Muscle layer of colon (tissue), 2 donors: ENCODE data around the gene ARHGEF11.

Experiments used
- H3K27ac ChIP-seq: one replicate; pipeline ENCODE4 v1.7.0; 2013; ENCODE audit warnings: low read depth, mild to moderate bottlenecking, low read length, moderate library complexity
- H3K27me3 ChIP-seq, 2 donors: one replicate each; pipeline ENCODE4 v1.7.0; 2013; ENCODE audit warnings: low read length in 2 of 2, mild to moderate bottlenecking in 2 of 2; ENCODE audit not compliant: insufficient read depth in 2 of 2, control insufficient read depth in 1 of 2
- H3K36me3 ChIP-seq: one replicate; pipeline ENCODE4 v1.7.0; 2013; ENCODE audit warnings: mild to moderate bottlenecking, low read length; ENCODE audit not compliant: insufficient read depth
- H3K4me1 ChIP-seq: one replicate; pipeline ENCODE4 v1.7.0; 2013; ENCODE audit warnings: mild to moderate bottlenecking, low read length; ENCODE audit not compliant: insufficient read depth
- H3K4me3 ChIP-seq, 2 donors: one replicate each; pipeline ENCODE4 v1.7.0; 2013; ENCODE audit warnings: low read length in 2 of 2, low read depth in 1 of 2, mild to moderate bottlenecking in 1 of 2, moderate library complexity in 1 of 2
- H3K9ac ChIP-seq: one replicate; pipeline ENCODE4 v1.7.0; 2013; ENCODE audit warnings: low read length
- H3K9me3 ChIP-seq: one replicate; pipeline ENCODE4 v1.7.0; 2013; ENCODE audit warnings: mild to moderate bottlenecking, low read length
- donor health status: abdominal sarcoma.
- donor health status: Adenocarcinoma of cecum.

Gene ARHGEF11

DNA sequence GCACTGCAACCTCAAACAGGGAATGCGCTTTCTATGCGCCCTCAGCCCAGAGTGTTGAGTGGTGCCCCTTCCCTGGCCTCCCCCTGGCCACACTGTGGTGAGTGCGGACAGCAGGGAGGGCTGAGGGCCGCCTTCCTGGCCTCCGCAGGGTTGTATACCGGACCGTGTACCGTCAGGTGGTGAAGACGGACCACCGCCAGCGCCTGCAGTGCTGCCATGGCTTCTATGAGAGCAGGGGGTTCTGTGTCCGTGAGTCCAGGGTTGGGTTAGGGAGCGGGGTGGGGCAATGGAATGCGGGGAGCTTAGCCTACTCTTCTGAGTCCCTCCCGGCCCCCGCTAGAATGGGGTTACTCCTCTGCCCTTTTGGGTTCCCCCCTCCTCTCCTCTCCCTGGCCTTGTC is 140.4 kb downstream of the ARHGEF11 start:
- Histone ChIP-seq H3K4me3 (no peak overlapping the region), H3K36me3 (no peaks in the 10 kb centered on the region), H3K9me3 (no peaks in the 10 kb centered on the region), H3K27me3 (peaks cover 0 to 8% of the 10 kb centered on the region in 2 donors), H3K4me1 (no peaks in the 10 kb centered on the region), H3K9ac (no peak overlapping the region), H3K27ac (no peak overlapping the region)

DNA sequence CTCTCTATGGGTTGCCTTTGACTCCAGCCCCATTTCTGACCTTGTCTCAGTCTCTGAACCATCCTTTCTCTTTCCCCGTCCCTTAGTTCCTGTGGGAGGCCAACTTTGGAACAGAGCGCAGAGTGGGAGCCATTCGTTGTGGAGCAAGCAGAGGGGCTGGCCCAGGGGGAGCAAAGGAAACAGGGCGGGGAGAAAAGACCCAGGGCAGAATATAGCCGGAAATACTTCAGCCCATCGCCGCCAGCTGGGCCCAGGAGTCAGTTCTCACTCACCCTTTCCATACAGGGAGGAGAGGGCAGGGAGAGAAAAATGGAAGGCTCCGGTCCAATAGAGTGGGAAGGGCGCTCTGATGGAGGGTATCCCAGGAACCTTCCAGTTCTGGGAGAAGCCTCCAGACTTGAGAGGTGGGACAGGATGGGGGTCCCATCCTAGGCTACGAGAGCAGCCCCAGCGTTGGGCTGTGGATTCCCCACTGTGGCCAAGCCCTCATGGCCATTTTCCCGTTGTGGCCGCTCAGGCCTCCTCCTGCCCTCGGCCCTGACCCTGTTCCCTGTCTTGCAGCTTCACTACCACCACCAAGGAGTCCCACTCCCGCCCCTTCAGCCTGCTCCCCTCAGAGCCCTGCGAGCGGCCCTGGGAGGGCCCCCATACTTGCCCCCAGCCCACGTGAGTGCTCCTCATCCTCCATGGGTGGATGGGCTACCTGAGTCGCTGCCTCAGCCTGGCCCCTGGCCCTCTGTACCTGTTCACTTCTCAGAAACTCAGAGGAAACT is 141.2 kb downstream of the ARHGEF11 start:
- Histone ChIP-seq H3K27ac (no peak overlapping the region), H3K4me1 (no peaks in the 10 kb centered on the region)

DNA sequence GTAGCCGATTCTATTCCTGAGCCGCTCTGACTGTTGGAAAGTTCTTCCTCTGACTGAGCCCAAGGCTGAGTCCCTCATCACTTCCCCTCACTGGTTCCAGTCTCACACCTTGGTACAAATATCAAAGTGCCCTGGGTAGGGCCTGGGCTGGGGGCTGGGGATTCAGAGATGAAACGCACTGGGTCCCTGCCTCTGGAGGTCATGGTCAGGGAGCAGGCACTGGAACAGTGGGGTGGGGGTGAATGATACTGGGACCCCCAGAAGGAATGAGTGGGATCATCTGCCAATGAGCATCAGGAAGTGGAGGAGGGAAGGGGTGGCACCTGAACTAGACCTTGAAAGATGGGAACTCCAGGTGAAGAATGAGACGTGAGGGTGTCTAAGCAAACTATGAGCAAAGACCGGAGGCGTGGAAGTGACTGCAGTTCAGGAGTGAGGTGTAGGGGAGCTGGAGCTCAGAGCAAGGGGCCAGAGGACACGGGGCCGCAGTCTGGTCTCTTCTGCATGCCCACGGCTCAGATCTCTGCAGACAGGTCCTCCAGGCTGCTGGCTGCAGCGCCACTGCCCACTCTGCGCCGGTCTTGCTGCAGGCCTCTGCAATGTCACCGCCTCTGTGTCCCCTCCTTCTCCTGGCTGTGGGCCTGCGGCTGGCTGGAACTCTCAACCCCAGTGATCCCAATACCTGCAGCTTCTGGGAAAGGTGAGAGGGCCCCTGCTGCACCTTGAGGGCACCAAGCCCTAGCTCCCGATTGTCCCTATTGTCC is 142.0 kb downstream of the ARHGEF11 start:
- H3K27ac ChIP-seq, result no peak overlapping the region
- no peak overlapping the region for H3K4me3 ChIP-seq
- no peaks in the 10 kb centered on the region for H3K36me3 ChIP-seq
- H3K27me3 ChIP-seq, result peaks cover 0 to 8% of the 10 kb centered on the region in 2 donors
- H3K4me1 ChIP-seq, result no peaks in the 10 kb centered on the region
- no peaks in the 10 kb centered on the region for H3K9me3 ChIP-seq
- H3K9ac ChIP-seq, result no peak overlapping the region

More for the DNA sequence above, 141.2 kb downstream of the ARHGEF11 start:
- H3K27me3 ChIP-seq, result peaks cover 0 to 8% of the 10 kb centered on the region in 2 donors
- H3K4me3 ChIP-seq, result no peak overlapping the region
- H3K36me3 ChIP-seq, result no peaks in the 10 kb centered on the region
- H3K9me3 ChIP-seq, result no peaks in the 10 kb centered on the region
- no peak overlapping the region for H3K9ac ChIP-seq

DNA sequence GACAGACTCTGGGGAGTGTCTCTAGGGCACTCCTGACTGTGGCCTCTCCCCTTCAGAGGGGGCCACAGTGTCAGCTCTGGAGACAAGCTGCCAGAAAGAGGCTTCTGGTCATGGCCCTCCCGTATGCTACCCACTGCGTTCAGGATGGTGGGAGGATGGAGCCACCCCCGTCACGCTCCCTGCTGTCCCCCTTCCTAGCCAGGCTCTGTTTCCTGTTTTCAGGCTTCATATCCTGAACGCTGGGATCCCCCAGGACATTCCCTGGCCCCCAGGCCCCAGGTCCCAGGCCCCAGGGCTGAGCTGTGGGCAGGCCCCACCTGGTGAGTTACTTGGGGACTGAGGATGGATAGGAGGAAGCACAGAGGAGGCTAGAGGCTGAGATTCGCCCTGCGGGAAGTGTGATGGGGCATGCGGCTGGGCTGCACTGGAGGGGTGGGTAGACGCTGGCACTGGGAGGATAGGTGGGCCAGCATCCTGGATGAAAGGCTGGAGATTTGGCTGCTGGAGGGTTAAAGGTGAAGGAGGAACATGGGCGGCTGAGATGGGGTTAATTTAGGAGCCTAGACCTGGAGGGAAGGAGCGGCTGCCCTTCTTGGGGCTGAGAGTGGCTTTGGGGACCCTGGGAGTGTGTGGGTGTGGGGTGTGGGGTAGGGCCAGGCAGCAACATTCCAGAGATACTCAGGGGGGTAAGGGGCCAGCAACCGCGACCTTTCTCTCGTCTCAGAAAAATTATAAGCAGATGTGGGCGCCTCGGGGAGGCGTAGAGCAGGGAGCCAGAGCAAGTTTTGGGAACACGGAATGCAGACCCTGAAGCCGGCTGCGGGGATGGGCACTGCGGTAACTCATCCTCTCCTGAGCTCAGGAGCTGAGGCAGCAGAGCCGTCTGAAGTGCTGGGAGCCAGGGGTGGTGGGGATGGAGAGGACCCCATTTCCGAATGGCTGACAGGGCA is 143.3 kb downstream of the ARHGEF11 start:
- Histone ChIP-seq H3K9ac (no peak overlapping the region), H3K27me3 (peaks cover 0 to 2% of the 10 kb centered on the region in 2 donors), H3K4me3 (no peak overlapping the region), H3K36me3 (no peaks in the 10 kb centered on the region), H3K27ac (no peak overlapping the region), H3K4me1 (peaks cover under 1% of the 10 kb centered on the region), H3K9me3 (no peaks in the 10 kb centered on the region)

DNA sequence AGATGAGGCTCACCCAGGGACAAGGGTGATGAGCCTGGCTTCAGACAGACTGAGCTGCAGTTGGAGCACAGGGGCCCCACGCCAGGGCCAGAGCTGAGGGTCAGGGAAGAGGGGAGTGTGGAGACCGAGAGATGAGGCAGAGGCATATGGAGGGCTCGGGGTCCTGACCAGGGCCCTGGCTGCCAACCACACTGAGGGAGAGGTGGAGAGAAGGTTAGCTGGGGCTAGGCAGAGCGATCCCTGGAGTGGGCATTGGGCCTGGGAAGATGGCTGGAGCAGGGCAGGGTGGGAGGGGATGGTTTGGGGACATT is 144.0 kb downstream of the ARHGEF11 start:
- Histone ChIP-seq H3K9me3 (no peaks in the 10 kb centered on the region), H3K36me3 (no peaks in the 10 kb centered on the region), H3K9ac (no peak overlapping the region), H3K27ac (no peak overlapping the region), H3K27me3 (no peaks in the 10 kb centered on the region), H3K4me3 (no peak overlapping the region), H3K4me1 (peaks cover 6% of the 10 kb centered on the region)

DNA sequence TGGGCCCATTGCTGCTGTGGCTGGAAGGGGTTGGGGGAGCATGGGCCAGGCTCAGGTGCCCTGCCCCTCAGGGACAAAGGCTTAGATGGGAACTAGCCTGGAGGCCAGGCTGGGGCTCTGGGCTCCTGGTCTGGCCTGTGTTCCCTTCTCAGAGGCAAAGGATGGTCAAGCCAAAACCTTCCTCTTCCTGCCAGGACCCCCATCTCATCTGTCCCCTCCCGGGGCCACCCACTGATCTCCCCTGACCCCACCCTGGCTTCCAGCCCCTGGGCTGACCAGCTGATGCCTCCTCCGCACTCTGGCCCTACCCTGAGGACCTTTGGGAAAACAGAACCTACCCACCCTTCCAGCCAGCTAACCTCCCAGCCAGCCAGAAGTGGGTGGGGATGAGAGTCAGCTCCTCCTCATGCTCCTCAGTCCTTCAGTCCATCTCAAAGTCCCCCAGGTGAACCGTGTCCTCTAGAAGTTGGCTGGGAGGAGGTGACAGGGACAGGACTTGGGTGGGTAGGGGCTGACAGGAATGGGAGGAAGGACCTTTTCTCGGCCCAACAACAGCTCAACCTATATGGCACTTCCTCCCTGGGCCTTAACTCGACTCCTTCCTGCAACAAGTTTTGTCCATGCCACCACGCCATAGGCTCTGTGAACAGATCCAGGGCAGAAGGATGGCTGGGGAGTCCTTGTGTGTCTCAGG is 144.5 kb downstream of the ARHGEF11 start:
- Histone ChIP-seq H3K27ac (no peak overlapping the region), H3K4me1 (peaks cover 6% of the 10 kb centered on the region), H3K9me3 (no peaks in the 10 kb centered on the region), H3K9ac (no peak overlapping the region), H3K36me3 (no peaks in the 10 kb centered on the region), H3K4me3 (no peak overlapping the region), H3K27me3 (no peaks in the 10 kb centered on the region)

DNA sequence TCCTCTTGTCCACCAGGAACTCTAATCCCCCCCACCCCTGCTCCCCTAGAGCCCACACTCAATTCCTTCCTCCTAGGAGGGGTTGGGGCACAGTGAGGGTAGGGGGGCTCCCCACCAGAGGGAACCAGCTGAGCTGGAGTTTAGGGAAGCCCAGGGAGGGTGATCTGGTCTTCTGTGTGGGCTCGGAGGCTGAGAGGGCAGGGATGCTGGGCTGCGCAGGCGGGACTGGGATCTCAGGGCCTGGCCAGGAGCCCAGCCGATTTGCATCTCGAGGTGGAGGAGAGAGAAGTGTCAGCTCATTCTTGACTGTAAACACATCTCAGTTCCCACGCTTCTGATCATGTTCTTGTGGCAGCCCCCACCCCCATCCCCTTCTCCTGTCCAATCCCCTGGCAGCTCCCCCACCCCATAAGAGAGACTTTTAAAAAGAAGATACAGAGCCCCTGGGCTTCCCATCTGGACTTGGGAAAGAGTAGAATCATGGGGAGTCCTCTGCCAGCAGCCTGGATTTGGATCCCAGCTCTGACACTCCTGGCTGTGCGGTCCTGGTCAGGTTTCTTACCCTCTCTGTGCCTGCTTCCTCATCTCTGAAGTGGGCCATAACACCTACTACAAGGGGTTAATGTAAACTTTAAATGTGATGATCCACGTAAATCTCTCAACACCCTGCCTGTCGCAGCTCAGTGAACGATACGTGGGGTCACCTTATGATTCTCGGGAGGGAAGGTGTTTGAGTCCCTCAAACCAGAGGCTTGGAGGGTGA is 145.4 kb downstream of the ARHGEF11 start:
- H3K9me3 ChIP-seq, result no peaks in the 10 kb centered on the region
- H3K36me3 ChIP-seq, result no peaks in the 10 kb centered on the region
- H3K27ac ChIP-seq, result no peak overlapping the region
- no peak overlapping the region for H3K4me3 ChIP-seq
- peaks cover 6% of the 10 kb centered on the region for H3K4me1 ChIP-seq
- peaks cover 0 to 3% of the 10 kb centered on the region in 2 donors for H3K27me3 ChIP-seq
- no peak overlapping the region for H3K9ac ChIP-seq

DNA sequence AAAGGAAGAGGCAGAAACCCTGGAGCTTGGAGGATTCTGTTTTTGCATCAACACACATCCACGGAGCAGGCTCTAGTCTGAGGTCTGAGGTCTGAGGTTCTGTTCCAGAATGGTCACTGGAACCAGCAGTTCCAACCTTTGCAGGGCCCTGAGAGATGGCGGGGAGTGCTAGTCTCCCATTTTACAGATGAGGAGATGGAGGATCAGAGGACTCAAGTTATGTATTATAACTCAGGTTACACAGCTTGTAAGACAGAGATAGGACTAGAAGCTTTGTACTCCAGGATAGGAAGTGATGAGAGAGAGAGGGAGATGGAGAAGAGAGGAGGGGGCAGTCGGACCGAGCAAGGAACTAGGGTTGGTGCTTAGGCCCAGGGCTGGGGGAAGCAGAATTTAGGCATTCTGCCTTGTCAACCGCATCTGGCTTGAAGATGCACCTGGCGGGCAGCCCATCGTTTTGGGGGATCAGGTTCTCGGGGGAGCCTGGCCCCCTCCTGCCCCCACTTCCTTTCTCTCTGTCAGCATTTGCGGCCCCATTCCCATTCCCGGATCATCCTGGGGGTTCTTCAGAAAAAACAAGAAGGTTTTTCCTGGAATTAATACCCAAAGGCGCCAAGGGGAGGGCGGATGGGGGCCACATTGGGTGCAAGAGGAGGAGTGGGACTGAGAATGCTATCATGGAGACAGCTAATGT is 146.4 kb downstream of the ARHGEF11 start:
- H3K4me1 ChIP-seq, result peaks cover 6% of the 10 kb centered on the region
- no peak overlapping the region for H3K27ac ChIP-seq

DNA sequence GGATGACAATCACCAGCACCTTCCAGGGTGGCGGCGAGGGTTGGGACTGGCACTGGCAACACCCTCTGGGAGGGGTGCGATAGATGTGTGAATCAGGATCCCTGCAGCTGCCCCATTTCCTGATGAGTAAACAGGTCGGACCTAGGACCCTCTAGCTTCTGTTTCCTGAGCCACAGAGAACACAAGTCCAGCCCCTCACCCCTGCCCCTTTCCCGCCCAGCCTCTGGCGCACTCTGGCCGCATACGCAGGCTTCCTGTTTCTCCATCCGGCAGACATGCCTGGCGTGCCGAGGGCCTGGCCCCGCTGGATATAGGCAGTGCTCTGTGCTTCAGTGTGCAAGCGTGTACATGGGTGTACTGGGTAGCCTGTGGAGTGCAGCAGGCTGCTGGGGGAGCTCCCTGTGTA is 147.4 kb downstream of the ARHGEF11 start:
- H3K9me3 ChIP-seq, result no peaks in the 10 kb centered on the region
- H3K36me3 ChIP-seq, result no peaks in the 10 kb centered on the region
- no peak overlapping the region for H3K27ac ChIP-seq
- H3K9ac ChIP-seq, result no peak overlapping the region
- H3K4me3 ChIP-seq, result no peak overlapping the region
- H3K4me1 ChIP-seq, result peaks cover 6% of the 10 kb centered on the region
- H3K27me3 ChIP-seq, result peaks cover 5 to 23% of the 10 kb centered on the region in 2 donors

More for the DNA sequence above, 146.4 kb downstream of the ARHGEF11 start:
- H3K9ac ChIP-seq, result no peak overlapping the region
- no peaks in the 10 kb centered on the region for H3K36me3 ChIP-seq
- H3K9me3 ChIP-seq, result no peaks in the 10 kb centered on the region
- peaks cover 4 to 14% of the 10 kb centered on the region in 2 donors for H3K27me3 ChIP-seq
- no peak overlapping the region for H3K4me3 ChIP-seq
